Measurements from ENCODE around the gene KHDRBS2.

DNA sequence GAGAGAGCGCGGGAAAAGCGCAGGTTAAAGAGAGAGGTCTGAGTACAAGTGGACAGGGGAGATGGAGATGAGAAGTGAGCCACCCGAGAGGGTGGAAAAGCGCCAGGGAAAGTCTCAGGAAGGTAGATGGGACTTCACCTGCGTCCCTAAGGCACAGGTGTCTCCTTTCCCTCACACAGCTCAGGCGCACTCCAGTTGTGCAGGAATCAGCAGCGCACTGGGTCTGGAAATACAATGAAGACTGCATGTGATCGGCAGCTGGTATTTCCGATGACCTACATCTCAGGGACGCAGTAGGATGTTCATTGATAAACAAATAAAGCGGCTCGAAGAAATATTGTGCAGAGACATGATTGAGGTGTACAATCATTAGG is 432 bp upstream of the KHDRBS2 start:
- TF ChIP-seq, protein P1, sequence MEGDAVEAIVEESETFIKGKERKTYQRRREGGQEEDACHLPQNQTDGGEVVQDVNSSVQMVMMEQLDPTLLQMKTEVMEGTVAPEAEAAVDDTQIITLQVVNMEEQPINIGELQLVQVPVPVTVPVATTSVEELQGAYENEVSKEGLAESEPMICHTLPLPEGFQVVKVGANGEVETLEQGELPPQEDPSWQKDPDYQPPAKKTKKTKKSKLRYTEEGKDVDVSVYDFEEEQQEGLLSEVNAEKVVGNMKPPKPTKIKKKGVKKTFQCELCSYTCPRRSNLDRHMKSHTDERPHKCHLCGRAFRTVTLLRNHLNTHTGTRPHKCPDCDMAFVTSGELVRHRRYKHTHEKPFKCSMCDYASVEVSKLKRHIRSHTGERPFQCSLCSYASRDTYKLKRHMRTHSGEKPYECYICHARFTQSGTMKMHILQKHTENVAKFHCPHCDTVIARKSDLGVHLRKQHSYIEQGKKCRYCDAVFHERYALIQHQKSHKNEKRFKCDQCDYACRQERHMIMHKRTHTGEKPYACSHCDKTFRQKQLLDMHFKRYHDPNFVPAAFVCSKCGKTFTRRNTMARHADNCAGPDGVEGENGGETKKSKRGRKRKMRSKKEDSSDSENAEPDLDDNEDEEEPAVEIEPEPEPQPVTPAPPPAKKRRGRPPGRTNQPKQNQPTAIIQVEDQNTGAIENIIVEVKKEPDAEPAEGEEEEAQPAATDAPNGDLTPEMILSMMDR (conservative IDR thresholded peaks at IDR 0.05 in 1 of 2, IDR thresholded peaks at IDR 0.05 in 1 of 2; ENCODE audit: low read depth in 1 of 2, low read length in 2 of 2): no peak
- TF ChIP-seq EZH2 (IDR thresholded peaks at IDR 0.05; ENCODE audit: low read length, missing control alignments): no peak

Measured in fibroblast of lung (primary cell).